GM21576 (cell line): ENCODE data around the gene ANKRD31.
"Not testable (repeated sequence)": the region's sequence is repeated elsewhere in the genome, so short reads cannot be mapped to it uniquely, and the experiment has no call there.

Experiments used
- ATAC-seq: cut with Tn5 transposase; IDR thresholded peaks from one replicate; pipeline ENCODE4 v1.9.1; 2021; ENCODE audit warnings: mild to moderate bottlenecking, moderate library complexity; ENCODE audit not compliant: unreplicated experiment

The ANKRD31 gene

DNA sequence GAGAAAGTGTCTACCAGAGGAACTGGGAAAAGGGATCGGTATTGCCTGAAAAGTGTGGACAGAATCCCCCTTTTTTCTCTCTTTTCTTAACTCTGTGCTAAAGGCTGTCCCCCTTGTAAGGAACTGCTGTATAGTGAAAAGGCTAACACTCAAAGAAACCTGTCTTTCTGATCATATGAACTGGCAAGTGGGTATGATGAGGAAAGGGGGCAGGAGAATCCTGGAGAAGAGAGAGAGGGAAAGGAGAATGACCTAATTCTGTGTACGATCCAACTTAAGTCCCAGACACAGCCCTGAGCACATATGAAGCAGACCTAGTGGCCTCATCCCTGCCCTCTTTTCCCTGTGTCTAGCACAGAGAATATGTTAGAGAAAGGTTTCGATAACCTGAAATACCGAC lies 967 bp downstream of the ANKRD31 start:
- ATAC-seq = no peak

DNA sequence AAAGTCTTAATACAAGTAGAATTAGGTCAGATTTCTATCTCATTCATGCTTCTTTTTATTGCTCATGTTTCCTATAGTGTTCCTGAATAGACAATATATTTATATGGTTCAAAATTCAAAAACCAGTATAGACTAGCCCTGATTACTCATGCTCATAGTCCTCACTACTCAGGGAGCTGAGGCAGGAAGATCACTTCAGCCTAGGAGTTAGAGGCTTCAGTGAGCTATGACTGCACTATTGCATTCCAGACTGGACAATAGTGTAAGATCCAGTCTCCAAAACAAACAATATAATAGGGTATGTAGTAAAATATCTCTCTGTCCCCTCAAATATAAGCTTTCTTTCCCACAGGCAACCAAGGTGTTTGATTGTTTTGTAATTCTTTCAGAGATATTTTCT lies 2.4 kb downstream of the ANKRD31 start:
- ATAC-seq = no peak

DNA sequence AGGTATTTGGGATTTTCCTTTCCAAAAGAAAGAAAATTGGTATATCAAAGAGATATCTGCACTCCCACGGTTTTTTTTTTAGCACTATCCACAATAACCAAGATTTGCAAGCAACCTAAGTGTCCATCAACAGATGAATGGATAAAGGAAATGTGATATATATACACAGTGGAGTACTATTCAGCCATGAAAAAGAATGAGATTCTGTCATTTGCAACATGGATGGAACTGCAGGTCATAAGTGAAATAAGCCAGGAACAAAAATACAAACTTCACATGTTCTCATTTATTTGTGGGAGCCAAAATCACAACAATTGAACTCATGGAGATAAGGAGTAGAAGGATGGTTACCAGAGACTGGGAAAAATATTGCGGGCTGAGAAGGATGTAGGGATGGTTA lies 9.8 kb downstream of the ANKRD31 start:
- no peak for ATAC-seq

DNA sequence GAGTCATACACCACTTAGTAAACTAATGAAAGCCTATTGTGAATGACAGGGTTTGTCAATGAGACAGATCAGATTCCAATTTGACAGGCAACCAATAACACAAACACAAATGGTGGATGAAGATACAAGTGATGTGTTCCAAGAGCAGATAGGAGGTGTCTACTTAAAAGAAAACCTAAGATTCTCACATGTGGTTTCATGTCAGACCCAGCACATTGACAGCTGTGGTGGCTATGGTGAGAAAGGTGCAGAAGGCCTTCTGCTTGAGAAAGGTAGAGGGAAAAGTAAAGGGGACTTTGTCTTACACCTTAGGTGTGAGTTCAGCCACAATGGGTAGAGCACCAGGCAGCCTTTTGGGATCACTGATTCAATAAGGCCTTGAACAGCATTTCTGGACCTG lies 11.2 kb downstream of the ANKRD31 start:
- ATAC-seq = no peak

DNA sequence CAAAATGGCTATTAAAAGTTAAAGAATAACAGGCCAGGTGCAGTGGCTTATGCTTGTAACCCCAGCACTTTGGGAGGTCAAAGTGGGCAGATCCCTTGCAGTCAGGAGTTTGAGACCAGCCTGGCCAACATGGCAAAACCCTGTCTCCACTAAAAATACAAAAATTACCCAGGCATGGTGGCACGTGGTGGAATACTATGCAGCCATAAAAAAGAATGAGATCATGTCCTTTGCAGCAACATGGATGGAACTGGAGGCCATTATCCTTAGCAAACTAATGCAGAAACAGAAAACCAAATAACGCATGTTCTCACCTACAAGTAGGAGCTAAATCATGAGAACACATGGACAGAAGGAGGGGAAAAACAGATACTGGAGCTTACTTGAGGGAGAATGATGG lies 15.9 kb downstream of the ANKRD31 start:
- ATAC-seq = not testable (repeated sequence)

DNA sequence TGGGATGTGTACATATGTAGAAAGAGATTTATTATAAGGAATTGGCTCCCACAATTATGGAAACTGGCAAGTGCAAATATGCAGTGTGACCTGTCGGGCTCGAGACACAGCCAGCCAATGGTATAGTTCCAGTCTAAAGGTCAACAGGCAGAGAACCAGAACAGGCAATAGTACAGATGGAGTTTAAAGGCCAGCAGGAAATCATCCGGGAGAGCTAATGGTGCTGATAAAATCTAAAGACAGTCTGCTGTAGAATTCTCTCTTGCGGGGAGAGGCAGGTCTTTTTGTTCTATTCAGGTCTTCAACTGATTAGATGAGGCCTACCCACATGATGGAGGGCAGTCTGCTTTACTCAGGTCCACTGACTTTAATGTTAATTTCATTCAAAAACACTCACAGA lies 21.8 kb downstream of the ANKRD31 start:
- no peak for ATAC-seq

DNA sequence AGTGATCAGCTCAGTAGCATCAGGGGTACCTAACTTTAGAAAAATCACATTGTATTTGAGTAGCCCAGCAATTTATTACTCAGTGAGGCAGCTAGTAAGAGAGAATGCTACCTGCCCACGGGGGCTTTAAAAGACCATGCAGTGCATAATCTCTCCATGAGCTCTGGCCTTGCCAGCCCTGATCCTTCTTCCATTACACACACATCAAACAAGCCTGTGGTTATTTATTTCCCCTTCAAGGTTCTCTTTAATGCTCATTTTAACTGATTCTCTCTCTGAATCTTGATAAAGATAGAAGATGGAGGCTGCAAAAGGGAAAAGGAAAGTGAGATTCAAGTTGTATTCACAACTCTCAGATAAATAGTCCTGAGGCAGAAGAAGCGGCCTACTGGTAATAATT lies 22.3 kb downstream of the ANKRD31 start:
- no peak for ATAC-seq

DNA sequence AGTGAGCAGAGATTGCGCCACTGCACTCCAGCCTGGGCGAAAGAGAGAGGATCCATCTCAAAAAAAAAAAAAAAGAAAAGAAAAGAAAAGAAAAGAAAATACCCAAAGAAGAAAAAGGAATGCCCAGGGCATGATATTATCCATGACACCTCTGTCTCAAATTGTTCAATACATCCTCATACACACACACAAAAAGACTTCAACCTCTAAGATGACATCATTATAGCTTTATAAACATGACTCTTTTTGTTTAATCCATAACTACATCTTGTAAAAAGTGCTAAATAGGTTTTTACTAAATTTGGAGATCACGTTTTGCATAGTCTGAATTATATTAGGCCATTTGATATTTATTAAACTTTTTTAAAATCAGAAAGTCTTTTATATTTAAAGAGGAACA lies 33.1 kb downstream of the ANKRD31 start:
- no peak for ATAC-seq

DNA sequence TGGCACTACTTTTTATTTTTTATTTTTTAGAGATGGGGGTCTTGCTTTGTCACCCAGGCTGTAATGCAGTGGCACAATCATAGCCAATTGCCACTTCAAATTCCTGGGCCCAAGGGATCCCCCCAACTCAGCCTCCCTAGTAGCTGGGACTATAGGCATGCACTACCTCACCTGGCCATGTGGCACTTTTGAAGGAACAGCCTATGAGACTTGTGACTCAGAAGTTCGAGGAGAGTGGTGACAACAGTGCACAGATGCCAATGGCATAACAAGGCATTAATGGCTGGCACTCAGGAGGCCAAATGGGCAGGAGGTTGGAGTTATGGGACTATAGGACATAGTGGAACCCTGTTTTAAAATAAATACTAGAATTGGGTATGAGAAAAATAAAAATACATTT lies 33.7 kb downstream of the ANKRD31 start:
- no peak for ATAC-seq

DNA sequence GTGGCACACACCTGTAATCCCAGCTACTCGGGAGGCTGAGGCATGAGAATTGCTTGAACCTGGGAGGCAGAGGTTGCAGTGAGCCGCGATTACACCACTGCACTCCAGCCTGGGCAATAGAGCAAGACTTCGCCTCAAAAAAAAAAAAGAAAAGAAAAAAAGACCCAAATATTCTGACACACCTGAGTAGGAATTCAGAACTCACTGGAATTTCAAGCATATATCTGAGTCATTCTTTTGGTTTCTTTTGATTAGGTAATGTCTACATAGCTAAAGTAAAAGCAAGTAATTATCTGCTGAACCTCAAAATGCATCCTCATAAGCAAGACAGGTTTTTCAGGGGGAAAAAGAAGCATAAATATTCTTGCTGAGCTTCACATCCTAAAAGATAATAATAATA lies 35.9 kb downstream of the ANKRD31 start:
- no peak for ATAC-seq

DNA sequence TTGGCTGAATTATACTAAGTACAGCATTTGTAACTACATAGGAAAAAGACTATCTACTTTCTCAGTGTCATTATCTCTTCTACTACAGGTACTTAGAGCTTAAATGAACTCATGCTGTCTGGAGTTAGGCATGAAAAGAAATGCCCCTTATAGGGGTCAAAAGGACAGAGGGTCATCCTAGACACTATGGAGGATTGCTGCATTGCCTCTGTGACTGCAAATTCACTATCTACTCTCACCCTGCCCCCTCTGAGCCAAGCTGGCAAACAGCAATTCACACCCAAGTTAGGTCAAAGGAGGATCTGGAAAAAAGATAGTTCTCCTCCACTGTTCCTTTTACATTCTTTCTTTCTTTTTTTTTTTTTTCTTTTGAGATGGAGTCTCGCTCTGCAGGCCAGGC lies 36.7 kb downstream of the ANKRD31 start:
- ATAC-seq = no peak

DNA sequence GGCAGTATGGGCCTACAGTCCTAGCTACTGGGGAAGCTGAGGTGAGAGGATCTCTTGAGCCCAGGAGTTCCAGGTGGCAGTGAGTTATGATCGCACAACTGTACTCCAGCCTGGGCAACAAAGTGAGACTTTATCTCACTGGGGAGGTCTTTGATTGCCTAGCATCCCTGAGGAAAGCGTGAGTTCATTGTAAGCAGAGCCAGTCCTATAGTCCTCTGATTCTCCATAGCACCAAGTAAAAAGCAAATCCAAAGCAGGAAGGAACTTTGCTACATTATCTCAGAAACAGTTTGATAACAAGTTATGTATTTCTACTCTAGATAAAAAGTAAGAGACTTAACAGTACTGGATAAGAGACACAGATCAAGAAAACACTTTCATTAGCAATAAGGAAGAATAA lies 37.6 kb downstream of the ANKRD31 start:
- ATAC-seq = no peak

DNA sequence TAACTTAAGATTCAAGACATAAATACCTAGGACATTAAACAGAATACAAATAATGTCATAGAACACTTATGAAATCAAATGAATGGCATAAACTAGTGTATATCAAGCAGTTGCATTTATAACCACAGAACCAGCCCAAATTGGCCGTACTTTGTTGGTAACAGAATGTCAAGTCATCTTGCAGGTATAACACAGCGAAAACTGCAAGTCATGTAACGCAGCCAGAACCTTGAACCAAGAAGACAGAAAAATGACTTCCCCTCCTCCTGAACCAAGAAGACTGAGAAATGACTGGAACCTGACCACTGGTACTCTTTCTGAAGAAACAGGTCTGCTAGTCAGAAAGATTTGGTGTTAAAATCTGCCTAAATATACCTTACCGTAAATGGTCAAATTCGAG lies 38.9 kb downstream of the ANKRD31 start:
- no peak for ATAC-seq

DNA sequence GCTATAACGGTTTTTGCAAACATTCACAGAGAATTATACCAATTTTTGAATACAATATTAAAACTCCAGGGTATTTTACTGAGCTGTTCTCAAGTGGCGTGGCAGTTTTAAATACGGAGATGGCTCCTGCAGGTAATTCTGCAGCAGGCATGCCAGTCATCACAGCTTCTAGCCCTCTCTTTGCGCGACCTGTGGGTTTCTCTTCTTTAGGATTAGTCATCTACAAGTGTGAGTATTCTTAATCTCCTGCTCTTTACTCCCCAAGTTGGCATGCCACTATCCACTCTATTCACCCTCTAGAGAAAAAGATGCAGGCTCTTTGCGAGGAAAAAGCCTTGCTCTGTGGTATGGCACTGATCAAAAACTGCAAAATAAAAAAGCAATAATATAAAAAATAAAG lies 43.9 kb downstream of the ANKRD31 start:
- ATAC-seq = no peak

DNA sequence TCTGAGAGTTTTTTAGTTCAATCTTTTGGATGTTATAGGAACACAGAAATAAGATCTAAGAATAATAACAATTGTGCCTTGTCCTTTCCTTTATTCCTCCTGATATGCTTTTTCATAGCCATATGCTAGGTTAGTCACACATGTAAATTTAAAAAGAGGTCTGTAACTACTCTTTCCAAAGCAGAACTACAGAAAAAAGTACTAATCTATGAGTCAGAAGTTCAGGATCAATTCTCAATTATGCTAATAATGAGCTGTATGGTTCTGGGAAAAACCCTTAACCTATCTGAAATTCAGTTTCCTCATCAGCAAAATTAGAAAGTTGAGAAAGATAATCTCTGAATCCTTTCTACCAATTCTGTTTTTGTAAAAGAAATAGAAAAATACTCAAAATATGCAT lies 44.4 kb downstream of the ANKRD31 start:
- ATAC-seq = no peak

DNA sequence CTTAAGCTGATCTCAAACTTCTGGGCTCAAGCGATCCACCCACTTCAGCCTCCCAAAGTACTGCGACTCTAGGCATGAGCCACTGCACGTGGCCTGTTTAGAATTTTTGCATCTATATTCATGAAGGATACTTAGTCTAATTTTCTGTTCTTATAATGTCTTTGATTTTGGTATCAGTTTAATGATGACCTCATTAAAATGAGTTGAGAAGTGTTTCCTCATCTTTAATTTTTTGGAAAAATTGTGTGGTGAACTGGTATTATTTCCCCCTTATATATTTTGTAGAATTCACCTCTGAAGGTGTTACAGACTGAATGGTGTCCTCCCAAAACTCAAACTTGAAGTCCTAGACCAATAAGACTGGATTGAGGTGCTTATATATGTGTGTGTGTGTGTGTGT lies 46.5 kb downstream of the ANKRD31 start:
- no peak for ATAC-seq

DNA sequence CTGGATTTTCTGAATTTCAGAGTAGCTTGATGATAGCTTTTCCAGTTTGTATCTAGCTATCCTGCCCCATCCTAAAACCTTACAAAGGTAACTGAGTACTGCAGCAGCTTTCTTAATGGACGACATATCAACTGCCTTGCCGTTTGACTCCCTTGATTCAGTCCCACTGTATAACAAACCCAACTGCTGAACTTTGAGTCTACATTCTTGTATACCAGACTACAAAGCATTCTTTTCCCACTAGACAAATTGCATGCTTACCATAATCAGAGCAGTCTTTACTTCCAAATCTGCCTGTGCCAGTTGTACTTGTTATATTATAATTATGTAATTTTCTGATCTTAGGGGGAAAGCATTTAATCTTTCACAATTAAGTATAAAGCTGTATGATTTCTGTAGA lies 47.3 kb downstream of the ANKRD31 start:
- ATAC-seq = no peak

DNA sequence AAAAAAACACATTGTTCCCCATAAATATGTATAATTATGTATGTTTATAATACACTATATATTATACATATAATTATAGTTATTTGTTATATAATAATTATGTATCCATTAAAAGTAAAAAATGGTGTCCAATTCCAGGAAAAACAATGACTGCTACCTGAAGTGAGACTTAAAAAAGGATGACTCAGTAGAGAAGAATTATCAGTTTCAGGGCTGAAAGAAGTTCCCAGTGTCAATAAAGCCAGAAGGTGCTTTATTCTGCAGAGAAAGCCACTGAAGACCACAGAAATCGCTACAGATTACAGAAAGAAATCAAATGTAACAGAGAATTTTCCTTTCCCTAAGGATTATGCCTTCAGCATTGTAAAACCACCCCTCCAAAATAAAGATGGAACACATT lies 50.9 kb downstream of the ANKRD31 start:
- no peak for ATAC-seq

DNA sequence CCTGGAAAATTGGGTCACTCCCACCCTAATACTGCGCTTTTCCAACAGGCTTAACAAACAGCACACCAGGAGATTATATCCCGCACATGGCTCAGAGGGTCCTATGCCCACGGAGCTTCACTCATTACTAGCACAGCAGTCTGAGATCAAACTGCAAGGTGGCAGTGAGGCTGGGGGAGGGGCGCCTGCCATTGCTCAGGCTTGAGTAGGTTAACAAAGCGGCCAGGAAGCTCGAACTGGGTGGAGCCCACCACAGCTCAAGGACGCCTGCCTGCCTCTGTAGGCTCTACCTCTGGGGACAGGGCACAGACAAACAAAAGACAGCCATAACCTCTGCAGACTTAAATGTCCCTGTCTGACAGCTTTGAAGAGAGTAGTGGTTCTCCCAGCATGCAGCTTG lies 60.7 kb downstream of the ANKRD31 start:
- not testable (repeated sequence) for ATAC-seq

DNA sequence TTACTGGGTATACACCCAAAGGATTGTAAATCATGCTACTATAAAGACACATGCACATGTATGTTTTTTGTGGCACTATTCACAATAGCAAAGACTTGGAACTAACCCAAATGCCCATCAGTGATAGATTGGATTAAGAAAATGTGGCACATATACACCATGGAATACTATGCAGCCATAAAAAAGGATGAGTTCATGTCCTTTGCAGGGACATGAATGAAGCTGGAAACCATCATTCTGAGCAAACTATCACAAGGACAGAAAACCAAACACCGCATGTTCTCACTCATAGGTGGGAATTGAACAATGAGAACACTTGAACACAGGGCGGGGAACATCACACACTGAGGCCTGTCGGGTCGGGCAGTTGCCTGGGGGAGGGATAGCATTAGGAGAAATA lies 61.8 kb downstream of the ANKRD31 start:
- not testable (repeated sequence) for ATAC-seq

DNA sequence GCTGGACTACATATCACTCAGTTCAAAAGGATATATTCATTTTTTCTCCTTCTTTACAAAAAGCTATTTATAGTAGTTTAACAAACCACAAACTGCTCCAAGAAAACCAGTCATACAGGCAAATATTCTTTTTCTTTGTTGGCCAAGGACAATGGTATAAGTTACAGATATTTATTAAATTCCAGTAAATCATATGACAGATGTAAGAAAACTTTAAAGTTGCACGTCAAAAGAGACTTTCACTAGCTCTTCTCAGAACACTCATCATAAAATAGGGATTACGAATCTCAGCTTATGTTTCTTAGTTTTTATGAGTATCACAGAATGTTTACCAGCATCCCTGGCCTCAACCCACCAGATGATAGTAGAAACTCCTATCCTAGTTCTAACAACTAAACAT lies 67.2 kb downstream of the ANKRD31 start:
- no peak for ATAC-seq

DNA sequence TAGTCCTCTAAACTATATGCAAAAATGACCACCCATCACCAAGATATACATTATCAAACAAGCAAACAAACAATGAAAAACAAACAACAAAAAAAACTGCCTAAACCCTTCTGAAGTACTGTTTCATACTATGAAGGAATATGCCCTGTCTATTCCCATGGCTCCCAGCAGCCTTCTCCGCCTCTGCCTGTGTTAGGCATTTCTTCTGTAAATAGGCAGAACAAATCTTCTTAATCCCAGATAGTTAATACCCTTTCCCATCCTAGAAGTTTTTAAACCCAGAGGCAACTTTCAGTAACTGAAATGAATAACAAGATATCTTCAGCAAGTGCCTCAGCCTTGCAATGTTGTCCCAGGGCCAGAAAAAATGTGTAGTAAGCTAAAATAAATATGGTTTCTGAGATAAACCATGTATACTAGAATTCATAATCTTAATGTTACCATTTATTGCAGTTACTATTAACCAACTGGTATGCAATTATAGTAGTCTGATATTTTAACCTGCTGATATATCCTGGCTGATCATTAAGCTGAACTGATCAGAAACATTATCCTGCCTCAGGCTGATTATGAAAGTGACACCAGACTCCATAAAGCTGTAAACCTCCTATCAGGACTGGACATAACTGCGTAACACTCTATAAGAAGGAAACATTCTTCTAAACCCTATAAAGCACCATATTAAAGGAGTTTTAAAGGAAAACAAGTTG lies 68.5 kb downstream of the ANKRD31 start:
- ATAC-seq = no peak

DNA sequence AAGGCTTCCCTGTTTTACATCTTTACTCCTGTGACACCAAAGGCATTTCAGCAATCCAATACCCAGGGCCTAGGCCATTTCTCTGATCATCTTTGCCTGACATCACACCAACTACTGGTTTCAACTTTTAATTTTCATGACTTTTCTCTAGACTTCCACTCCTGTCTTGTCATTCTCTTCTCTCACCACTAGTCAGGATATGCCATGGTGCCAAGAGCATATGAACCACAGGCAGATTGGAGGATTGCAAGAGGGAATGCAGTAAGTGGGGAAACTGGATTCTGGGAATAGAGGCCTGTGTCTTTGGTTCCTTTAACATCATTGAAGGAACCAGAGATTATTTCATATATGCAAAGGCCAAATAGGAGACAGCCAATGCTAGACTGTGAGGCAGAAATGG lies 69.3 kb downstream of the ANKRD31 start:
- no peak for ATAC-seq
